ENCODE measurements around the gene STAB2.

Gene STAB2

DNA sequence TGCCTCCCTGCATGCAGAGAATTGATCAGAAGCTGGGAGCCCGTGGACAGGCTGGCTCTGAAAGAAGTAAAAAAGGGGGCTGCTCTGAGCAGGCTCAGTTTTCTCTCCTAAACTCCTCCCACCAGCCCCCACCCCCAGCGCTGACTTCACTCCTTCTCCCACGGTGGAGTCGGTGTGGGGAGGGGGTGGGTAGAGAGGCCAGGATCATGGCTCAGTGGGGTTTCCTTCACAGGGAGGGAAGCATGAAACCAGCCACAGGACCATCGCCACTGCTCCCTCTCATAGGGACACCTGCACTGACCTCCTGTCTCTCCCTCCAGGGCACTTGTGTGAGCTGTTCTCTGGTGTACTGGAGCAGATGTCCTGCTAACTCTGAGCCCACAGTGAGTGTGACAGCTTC, 78.9 kb downstream of the STAB2 start:
- H3K4me3 ChIP-seq (ENCODE audit: insufficient read length, low read depth): no peak overlapping the region
- no peak for TF ChIP-seq ZNF274 (IDR thresholded peaks at IDR 0.05; ENCODE audit: low read depth, low read length)
- no peak for TF ChIP-seq SUZ12 (IDR thresholded peaks at IDR 0.05; ENCODE audit: extremely low read depth, insufficient read depth, insufficient read length)
- TF ChIP-seq YY1 (IDR thresholded peaks at IDR 0.05; ENCODE audit: insufficient read depth, insufficient read length): no peak
- H3K27me3 ChIP-seq (ENCODE audit: insufficient read depth, insufficient read length): no peaks in the 10 kb centered on the region

GRCh38 chr12:103667125-103667524, 80.1 kb downstream of the STAB2 start:
- H3K36me3 ChIP-seq (ENCODE audit: insufficient read depth, insufficient read length, low read length): no peaks in the 10 kb centered on the region
- H3K4me3 ChIP-seq (ENCODE audit: insufficient read length, low read depth): no peak overlapping the region
- peaks cover 9% of the 10 kb centered on the region for H3K4me1 ChIP-seq (ENCODE audit: insufficient read depth, insufficient read length)
- H3K27me3 ChIP-seq (ENCODE audit: insufficient read depth, insufficient read length): no peaks in the 10 kb centered on the region
- no peaks in the 10 kb centered on the region for H3K9me3 ChIP-seq (ENCODE audit: insufficient read depth, low read length)
- no peak for DNase-seq (ENCODE audit: low read depth, low spot score)
- no peak for TF ChIP-seq YY1 (IDR thresholded peaks at IDR 0.05; ENCODE audit: insufficient read depth, insufficient read length)
- TF ChIP-seq SUZ12 (IDR thresholded peaks at IDR 0.05; ENCODE audit: extremely low read depth, insufficient read depth, insufficient read length): no peak
- TF ChIP-seq ZNF274 (IDR thresholded peaks at IDR 0.05; ENCODE audit: low read depth, low read length): no peak
- no peak overlapping the region for H3K9ac ChIP-seq (ENCODE audit: insufficient read length, low read depth)

More for the DNA sequence above, 78.9 kb downstream of the STAB2 start:
- H3K9me3 ChIP-seq (ENCODE audit: insufficient read depth, low read length): no peaks in the 10 kb centered on the region
- no peaks in the 10 kb centered on the region for H3K36me3 ChIP-seq (ENCODE audit: insufficient read depth, insufficient read length, low read length)
- peaks cover 9% of the 10 kb centered on the region for H3K4me1 ChIP-seq (ENCODE audit: insufficient read depth, insufficient read length)
- DNase-seq (ENCODE audit: low read depth, low spot score): no peak
- H3K9ac ChIP-seq (ENCODE audit: insufficient read length, low read depth): no peak overlapping the region

- Histone ChIP-seq H3K9ac (ENCODE audit: insufficient read length, low read depth) (no peak overlapping the region), H3K36me3 (ENCODE audit: insufficient read depth, insufficient read length, low read length) (no peaks in the 10 kb centered on the region), H3K27me3 (ENCODE audit: insufficient read depth, insufficient read length) (no peaks in the 10 kb centered on the region), H3K9me3 (ENCODE audit: insufficient read depth, low read length) (no peaks in the 10 kb centered on the region), H3K4me3 (ENCODE audit: insufficient read length, low read depth) (no peak overlapping the region), H3K4me1 (ENCODE audit: insufficient read depth, insufficient read length) (peaks cover 9% of the 10 kb centered on the region)
- TF ChIP-seq YY1 (IDR thresholded peaks at IDR 0.05; ENCODE audit: insufficient read depth, insufficient read length) (no peak), SUZ12 (IDR thresholded peaks at IDR 0.05; ENCODE audit: extremely low read depth, insufficient read depth, insufficient read length) (no peak), ZNF274 (IDR thresholded peaks at IDR 0.05; ENCODE audit: low read depth, low read length) (no peak)
- no peak for DNase-seq (ENCODE audit: low read depth, low spot score)
Measured at GRCh38 chr12:103668520-103668919, 81.4 kb downstream of the STAB2 start.

GRCh38 chr12:103671367-103671766, 84.3 kb downstream of the STAB2 start:
- DNase-seq (ENCODE audit: low read depth, low spot score): no peak

DNA sequence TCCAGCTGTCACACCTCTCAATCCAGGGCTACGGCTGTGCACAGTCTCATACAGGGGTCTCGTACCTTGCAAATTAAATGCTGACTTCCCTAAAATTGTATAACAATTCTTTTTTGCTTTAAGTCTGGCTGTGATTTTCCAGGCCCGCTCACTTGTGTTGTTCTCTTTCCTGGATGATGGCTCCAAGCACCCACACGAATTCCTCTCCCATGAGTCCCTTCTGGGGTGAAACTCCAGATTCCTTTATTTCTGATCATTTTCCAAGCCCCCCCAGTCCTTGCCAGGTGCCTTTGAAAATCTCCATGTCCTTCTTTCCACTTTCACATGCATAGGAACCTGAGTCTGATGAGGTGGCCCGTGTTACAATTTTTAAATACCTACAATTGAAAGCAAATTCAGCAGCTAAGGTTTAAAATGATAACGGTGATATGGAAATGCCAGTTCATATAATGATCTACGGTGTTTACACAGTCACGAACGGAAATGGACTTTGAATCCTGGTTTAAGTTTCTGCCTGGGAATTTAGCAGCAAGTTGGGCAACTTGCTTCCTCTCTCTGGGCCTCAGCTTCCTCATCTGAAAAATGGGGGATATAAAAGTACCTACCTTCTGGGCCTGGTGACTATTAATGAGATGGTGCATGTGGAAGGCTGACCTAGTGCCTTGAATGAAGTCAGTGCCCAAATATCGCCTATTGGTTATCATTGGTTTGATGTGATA, 85.5 kb downstream of the STAB2 start:
- H3K36me3 ChIP-seq (ENCODE audit: insufficient read depth, insufficient read length, low read length): no peaks in the 10 kb centered on the region
- H3K4me1 ChIP-seq (ENCODE audit: insufficient read depth, insufficient read length): peaks cover 7% of the 10 kb centered on the region
- no peak overlapping the region for H3K4me3 ChIP-seq (ENCODE audit: insufficient read length, low read depth)
- no peak overlapping the region for H3K9ac ChIP-seq (ENCODE audit: insufficient read length, low read depth)
- TF ChIP-seq SUZ12 (IDR thresholded peaks at IDR 0.05; ENCODE audit: extremely low read depth, insufficient read depth, insufficient read length) (no peak), YY1 (IDR thresholded peaks at IDR 0.05; ENCODE audit: insufficient read depth, insufficient read length) (no peak), ZNF274 (IDR thresholded peaks at IDR 0.05; ENCODE audit: low read depth, low read length) (no peak)
- no peaks in the 10 kb centered on the region for H3K27me3 ChIP-seq (ENCODE audit: insufficient read depth, insufficient read length)
- DNase-seq (ENCODE audit: low read depth, low spot score): no peak
- no peaks in the 10 kb centered on the region for H3K9me3 ChIP-seq (ENCODE audit: insufficient read depth, low read length)

More at GRCh38 chr12:103671367-103671766, 84.3 kb downstream of the STAB2 start:
- Histone ChIP-seq H3K9ac (ENCODE audit: insufficient read length, low read depth) (no peak overlapping the region), H3K4me1 (ENCODE audit: insufficient read depth, insufficient read length) (peaks cover 7% of the 10 kb centered on the region), H3K4me3 (ENCODE audit: insufficient read length, low read depth) (no peak overlapping the region), H3K27me3 (ENCODE audit: insufficient read depth, insufficient read length) (no peaks in the 10 kb centered on the region), H3K36me3 (ENCODE audit: insufficient read depth, insufficient read length, low read length) (no peaks in the 10 kb centered on the region), H3K9me3 (ENCODE audit: insufficient read depth, low read length) (no peaks in the 10 kb centered on the region)
- TF ChIP-seq YY1 (IDR thresholded peaks at IDR 0.05; ENCODE audit: insufficient read depth, insufficient read length) (no peak), SUZ12 (IDR thresholded peaks at IDR 0.05; ENCODE audit: extremely low read depth, insufficient read depth, insufficient read length) (no peak), ZNF274 (IDR thresholded peaks at IDR 0.05; ENCODE audit: low read depth, low read length) (no peak)

DNA sequence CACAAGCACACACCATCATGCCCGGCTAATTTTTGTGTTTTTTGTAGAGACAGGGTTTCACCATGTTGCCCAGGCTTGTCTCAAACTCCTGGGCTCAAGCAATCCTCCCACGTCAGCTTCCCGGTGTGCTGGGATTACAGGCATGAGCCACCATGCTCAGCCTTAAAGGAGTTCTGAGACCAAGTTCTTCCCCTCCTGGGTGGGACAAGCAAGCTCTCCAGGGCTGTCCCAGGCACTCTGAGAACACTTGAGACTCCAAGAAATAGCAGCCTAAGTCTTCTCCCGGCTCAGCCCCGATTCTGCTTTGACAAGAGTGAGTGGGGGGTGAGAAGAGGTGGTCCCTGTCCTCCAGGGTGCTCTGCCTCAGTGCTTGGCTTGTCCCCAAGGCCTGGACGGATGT, 86.4 kb downstream of the STAB2 start:
- no peaks in the 10 kb centered on the region for H3K9me3 ChIP-seq (ENCODE audit: insufficient read depth, low read length)
- H3K4me1 ChIP-seq (ENCODE audit: insufficient read depth, insufficient read length): peaks cover 7% of the 10 kb centered on the region
- no peak for DNase-seq (ENCODE audit: low read depth, low spot score)
- H3K4me3 ChIP-seq (ENCODE audit: insufficient read length, low read depth): no peak overlapping the region
- no peak overlapping the region for H3K9ac ChIP-seq (ENCODE audit: insufficient read length, low read depth)
- no peaks in the 10 kb centered on the region for H3K27me3 ChIP-seq (ENCODE audit: insufficient read depth, insufficient read length)
- H3K36me3 ChIP-seq (ENCODE audit: insufficient read depth, insufficient read length, low read length): no peaks in the 10 kb centered on the region
- TF ChIP-seq YY1 (IDR thresholded peaks at IDR 0.05; ENCODE audit: insufficient read depth, insufficient read length) (no peak), SUZ12 (IDR thresholded peaks at IDR 0.05; ENCODE audit: extremely low read depth, insufficient read depth, insufficient read length) (no peak), ZNF274 (IDR thresholded peaks at IDR 0.05; ENCODE audit: low read depth, low read length) (no peak)

- no peak for TF ChIP-seq SUZ12 (IDR thresholded peaks at IDR 0.05; ENCODE audit: extremely low read depth, insufficient read depth, insufficient read length)
- no peak for TF ChIP-seq YY1 (IDR thresholded peaks at IDR 0.05; ENCODE audit: insufficient read depth, insufficient read length)
- TF ChIP-seq ZNF274 (IDR thresholded peaks at IDR 0.05; ENCODE audit: low read depth, low read length): no peak
- H3K36me3 ChIP-seq (ENCODE audit: insufficient read depth, insufficient read length, low read length): no peaks in the 10 kb centered on the region
- H3K9me3 ChIP-seq (ENCODE audit: insufficient read depth, low read length): no peaks in the 10 kb centered on the region
- peaks cover 7% of the 10 kb centered on the region for H3K4me1 ChIP-seq (ENCODE audit: insufficient read depth, insufficient read length)
- no peak overlapping the region for H3K9ac ChIP-seq (ENCODE audit: insufficient read length, low read depth)
- no peak for DNase-seq (ENCODE audit: low read depth, low spot score)
- no peaks in the 10 kb centered on the region for H3K27me3 ChIP-seq (ENCODE audit: insufficient read depth, insufficient read length)
- no peak overlapping the region for H3K4me3 ChIP-seq (ENCODE audit: insufficient read length, low read depth)
Measured at GRCh38 chr12:103673891-103674375, 86.9 kb downstream of the STAB2 start.
